Erythroblast (primary cell): Measurements from ENCODE around the gene ATP13A2.

Source experiments
- DNase-seq, 2 experiments: peaks; one replicate each; lab custom pipeline; 2025; lab: John Stamatoyannopoulos, UW
- GATA1 ChIP-seq: IDR thresholded peaks from 2 replicates; pipeline ENCODE4 v1.6.1; 2011; ENCODE audit warnings: low read depth, mild to moderate bottlenecking, control low read depth, low read length, moderate library complexity
- POLR2A ChIP-seq: IDR thresholded peaks from 2 replicates; pipeline ENCODE4 v1.6.1; 2011; ENCODE audit warnings: mild to moderate bottlenecking, low read length

Gene ATP13A2

GRCh38 chr1:17005365-17005740, 6.4 kb downstream of the ATP13A2 start:
- no peak for DNase-seq
- TF ChIP-seq POLR2A (no peak), GATA1 (no peak)

- TF ChIP-seq GATA1 (no peak), POLR2A (no peak)
- no peak for DNase-seq
Measured at GRCh38 chr1:17004466-17005364, 7.0 kb downstream of the ATP13A2 start.

GRCh38 chr1:17002524-17002902, 9.2 kb downstream of the ATP13A2 start:
- TF ChIP-seq GATA1 (no peak), POLR2A (no peak)
- DNase-seq, result no peak

GRCh38 chr1:17001760-17002523, 9.8 kb downstream of the ATP13A2 start:
- no peak for TF ChIP-seq POLR2A
- TF ChIP-seq GATA1, result no peak

GRCh38 chr1:16999863-17000262, 11.9 kb downstream of the ATP13A2 start:
- DNase-seq, result no peak
- TF ChIP-seq GATA1, result no peak
- no peak for TF ChIP-seq POLR2A

More at GRCh38 chr1:17001760-17002523, 9.8 kb downstream of the ATP13A2 start:
- DNase-seq, result no peak

GRCh38 chr1:16998589-16998988, 13.1 kb downstream of the ATP13A2 start:
- no peak for TF ChIP-seq GATA1
- TF ChIP-seq POLR2A, result no peak
- DNase-seq, result no peak

- TF ChIP-seq GATA1, result no peak
- TF ChIP-seq POLR2A, result no peak
- no peak for DNase-seq
Measured at GRCh38 chr1:16996845-16997244, 14.9 kb downstream of the ATP13A2 start.

GRCh38 chr1:16993521-16994038, 18.1 kb downstream of the ATP13A2 start:
- TF ChIP-seq POLR2A, result no peak
- no peak for TF ChIP-seq GATA1
- no peak for DNase-seq

GRCh38 chr1:16992675-16993074, 19.1 kb downstream of the ATP13A2 start:
- no peak for DNase-seq
- TF ChIP-seq POLR2A (no peak), GATA1 (no peak)

- TF ChIP-seq POLR2A (no peak), GATA1 (no peak)
- no peak for DNase-seq
Measured at GRCh38 chr1:16992102-16992501, 19.6 kb downstream of the ATP13A2 start.

GRCh38 chr1:16991571-16991970, 20.2 kb downstream of the ATP13A2 start:
- TF ChIP-seq GATA1 (no peak), POLR2A (no peak)
- DNase-seq, result no peak

- no peak for TF ChIP-seq POLR2A
- TF ChIP-seq GATA1, result no peak
- DNase-seq, result no peak
Measured at GRCh38 chr1:16989676-16990391, 21.9 kb downstream of the ATP13A2 start.

- DNase-seq, result no peak
Measured at GRCh38 chr1:16988210-16988609, 23.5 kb downstream of the ATP13A2 start.

More at GRCh38 chr1:16988210-16988609, 23.5 kb downstream of the ATP13A2 start:
- no peak for TF ChIP-seq GATA1
